ENCODE data around the gene GIT2.
"Not testable (repeated sequence)": the region's sequence is repeated elsewhere in the genome, so short reads cannot be mapped to it uniquely, and the experiment has no call there.

Gene GIT2

GRCh38 chr12:109919456-109919855, 76.7 kb downstream of the GIT2 start:
- DNase-seq (ENCODE audit: low spot score), result no peak

- no peak for DNase-seq (ENCODE audit: low spot score)
These were observed 80.1 kb downstream of the GIT2 start for GRCh38 chr12:109916045-109916444.

GRCh38 chr12:109915171-109916040, 80.8 kb downstream of the GIT2 start:
- no peak for DNase-seq (ENCODE audit: low spot score)

DNA sequence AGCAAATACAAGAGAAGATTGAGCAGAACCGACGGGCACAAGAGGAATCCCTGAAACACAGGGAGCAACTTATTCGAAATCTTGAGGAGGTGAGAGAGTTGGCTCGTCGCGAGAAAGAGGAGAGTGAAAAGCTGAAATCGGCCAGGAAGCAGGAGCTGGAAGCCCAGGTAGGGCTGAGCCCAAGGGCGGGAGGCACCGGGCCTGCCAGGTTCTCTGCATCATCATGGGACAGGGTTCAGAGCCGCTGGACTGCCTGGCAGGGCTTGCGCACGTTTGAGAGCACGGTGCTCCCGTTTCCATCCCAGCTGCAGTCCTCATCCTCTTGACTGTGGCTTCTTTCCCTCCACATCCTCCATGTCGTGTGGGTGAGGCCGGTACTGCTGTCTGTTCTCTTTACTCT, 81.7 kb downstream of the GIT2 start:
- no peak for DNase-seq (ENCODE audit: low spot score)

DNA sequence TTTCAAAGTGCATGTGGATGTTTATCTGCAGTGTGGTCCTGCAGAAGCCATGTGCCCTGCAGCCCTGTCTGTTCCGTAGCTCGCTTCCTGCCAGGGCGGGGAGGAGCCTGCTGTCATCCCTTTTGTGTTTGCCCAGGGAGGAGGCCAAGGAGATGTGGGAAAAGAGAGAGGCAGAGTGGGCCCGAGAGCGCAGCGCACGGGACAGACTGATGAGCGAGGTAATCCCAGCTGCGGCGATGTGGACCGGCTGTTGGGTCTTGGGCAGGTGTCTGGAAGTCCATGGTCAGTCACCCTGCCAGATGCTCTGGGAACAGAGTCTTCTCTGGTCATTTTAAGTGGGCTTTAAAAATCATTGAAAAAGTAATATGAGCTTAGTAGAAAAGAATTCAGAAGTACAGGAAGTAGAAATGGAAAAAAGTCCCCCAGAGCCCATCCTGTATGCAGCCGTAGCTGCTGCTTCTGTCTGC, 83.3 kb downstream of the GIT2 start:
- no peak for DNase-seq (ENCODE audit: low spot score)

- DNase-seq (ENCODE audit: low spot score), result peak; percentile 48
These were observed 85.2 kb downstream of the GIT2 start for GRCh38 chr12:109910969-109911348.

GRCh38 chr12:109910254-109910968, 85.8 kb downstream of the GIT2 start:
- no peak for DNase-seq (ENCODE audit: low spot score)

- no peak for DNase-seq (ENCODE audit: low spot score)
These were observed 90.9 kb downstream of the GIT2 start for GRCh38 chr12:109905301-109905700.

DNA sequence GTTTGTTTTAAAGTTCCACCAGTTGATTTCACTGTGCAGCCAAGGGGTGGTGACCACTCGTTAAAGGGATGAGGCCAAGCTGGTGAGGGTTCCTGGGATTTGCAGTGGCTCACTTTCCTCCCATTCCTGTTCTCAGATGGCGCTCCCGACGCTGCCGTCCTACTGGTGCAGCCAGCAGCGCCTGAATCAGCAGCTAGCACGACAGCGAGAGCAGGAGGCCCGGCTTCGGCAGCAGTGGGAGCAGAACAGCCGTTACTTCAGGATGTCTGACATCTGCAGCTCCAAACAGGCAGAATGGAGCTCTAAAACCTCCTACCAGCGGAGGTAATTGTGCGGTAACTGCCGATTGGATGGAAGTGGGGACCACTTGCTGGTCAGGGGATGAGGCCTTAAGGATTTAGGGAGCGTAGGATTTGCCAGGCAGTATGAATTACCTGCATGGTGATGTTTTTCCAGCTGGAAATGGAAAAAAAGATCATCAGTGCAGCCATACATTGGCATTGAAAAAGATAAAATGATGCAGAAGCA, 93.2 kb downstream of the GIT2 start:
- no peak for DNase-seq (ENCODE audit: low spot score)

DNA sequence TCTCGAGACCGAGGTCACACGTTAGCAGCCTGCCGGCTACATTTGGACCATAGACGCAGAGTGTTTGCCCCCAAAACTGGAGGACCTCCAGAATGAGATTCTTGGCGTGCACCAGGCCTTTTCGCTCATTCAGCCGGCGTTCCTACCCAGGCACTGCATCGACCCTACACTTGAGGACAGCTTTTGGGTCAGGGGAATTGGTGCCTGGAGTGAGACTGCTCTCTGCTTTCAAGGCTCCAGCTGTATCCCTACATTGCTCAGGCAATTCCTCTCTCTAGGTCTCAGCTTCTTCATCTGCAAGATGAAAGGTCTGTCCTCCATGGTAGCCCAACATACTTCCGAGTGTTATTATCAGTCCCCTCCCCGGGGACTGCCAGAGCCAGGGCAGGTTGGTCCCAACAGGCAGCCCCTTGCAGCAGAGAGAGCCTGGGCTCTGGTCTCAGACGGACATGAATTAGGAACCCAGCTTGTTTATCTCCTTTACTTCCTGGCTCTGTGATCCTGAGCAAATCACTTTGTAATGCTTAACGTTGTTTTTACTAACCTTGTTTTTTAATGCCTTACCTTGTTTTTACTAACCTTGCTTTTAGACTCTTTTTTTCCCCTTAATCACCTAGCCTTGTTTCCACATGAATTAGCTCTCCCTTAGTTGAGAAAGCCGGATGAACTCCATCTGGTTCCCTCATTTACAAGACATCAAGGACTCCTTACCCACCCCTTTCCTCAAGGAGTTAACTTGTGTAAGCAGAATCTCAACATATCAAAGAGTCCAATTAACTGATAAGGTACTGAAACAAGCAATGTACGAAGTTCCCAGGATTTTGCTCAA, 95.2 kb downstream of the GIT2 start:
- DNase-seq (ENCODE audit: low spot score), result peak; percentile 39

- DNase-seq (ENCODE audit: low spot score), result peak; percentile 82
These were observed 96.1 kb downstream of the GIT2 start, which contains the start of gene TCHP for GRCh38 chr12:109899783-109900751. TSS of gene TCHP (plus strand) at chr12:109900274. CDS start at chr12:109903027, 2,753 bp downstream.

DNA sequence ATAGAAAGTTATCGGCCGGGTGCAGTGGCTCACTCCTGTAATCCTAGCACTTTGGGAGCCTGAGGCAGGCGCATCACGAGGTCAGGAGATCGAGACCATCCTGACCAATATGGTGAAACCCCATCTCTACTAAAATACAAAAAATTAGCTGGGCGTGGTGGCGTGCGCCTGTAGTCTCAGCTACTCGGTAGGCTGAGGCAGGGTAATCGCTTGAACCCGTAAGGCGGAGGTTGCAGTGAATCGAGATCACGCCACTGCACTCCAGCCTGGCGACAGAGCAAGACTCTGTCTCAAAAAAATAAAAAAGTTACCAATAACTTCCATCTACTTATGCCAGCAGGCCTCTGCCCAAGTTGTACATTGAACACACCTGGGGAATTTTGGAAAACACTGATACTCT, 96.8 kb downstream of the GIT2 start:
- not testable (repeated sequence) for DNase-seq (ENCODE audit: low spot score)

GRCh38 chr12:109897029-109897428, 99.1 kb downstream of the GIT2 start:
- no peak for DNase-seq (ENCODE audit: low spot score)

DNA sequence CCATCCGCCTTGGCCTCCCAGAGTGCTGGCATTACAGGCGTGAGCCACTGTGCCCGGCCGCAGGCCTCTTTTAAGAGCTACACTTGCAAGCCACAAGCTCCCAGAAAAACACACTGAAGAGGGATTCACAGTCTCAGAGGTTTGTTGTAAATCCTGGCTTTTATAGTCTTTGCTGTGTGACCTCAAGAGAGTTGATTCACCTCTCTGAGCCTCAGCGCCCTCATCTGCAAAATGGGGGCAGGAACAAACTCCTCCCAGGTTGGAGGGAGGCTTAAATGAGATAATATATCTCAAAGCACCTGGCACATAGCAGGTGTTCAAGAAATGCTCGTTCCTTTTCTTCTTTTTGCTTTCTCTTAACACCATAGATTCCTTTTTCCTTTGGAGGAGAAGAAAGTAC, 100.0 kb downstream of the GIT2 start:
- no peak for DNase-seq (ENCODE audit: low spot score)

GRCh38 chr12:109894939-109895338, 101.2 kb downstream of the GIT2 start:
- DNase-seq (ENCODE audit: low spot score), result no peak

DNA sequence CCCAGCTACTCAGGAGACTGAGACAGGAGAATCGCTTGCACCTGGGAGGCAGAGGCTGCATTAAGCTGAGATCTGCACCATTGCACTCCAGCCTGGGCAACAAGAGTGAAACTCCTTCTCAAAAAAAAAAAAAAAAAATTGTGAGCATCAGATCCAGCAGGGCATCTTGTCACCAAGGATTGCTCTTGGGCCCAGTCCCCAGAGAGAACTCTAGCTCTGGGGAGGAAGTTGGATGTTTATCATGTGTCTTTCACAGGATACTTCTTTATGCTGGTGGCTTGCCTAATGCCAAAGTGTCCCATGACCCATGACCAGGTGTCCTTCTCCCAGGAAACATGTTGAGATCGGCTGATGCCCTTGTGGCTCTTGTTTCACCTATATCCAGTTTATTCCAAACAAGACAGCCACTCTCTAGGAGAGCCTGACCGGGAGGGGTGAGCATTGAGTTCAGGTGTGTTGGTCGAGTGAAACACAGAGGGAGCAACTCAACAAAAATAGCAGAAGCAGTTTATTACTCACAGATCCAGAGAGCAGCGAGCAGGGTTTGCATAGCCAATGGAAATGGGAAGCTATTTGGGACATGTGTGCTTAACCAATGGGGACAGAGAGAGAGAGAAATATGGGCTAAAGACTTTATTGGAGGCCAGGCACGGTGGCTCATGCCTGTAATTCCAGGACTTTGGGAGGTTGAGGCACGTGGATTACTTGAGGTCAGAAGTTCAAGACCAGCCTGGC, 102.7 kb downstream of the GIT2 start:
- peak; percentile 25 for DNase-seq (ENCODE audit: low spot score)

GRCh38 chr12:109892748-109893147, 103.4 kb downstream of the GIT2 start:
- DNase-seq (ENCODE audit: low spot score), result peak; percentile 42

DNA sequence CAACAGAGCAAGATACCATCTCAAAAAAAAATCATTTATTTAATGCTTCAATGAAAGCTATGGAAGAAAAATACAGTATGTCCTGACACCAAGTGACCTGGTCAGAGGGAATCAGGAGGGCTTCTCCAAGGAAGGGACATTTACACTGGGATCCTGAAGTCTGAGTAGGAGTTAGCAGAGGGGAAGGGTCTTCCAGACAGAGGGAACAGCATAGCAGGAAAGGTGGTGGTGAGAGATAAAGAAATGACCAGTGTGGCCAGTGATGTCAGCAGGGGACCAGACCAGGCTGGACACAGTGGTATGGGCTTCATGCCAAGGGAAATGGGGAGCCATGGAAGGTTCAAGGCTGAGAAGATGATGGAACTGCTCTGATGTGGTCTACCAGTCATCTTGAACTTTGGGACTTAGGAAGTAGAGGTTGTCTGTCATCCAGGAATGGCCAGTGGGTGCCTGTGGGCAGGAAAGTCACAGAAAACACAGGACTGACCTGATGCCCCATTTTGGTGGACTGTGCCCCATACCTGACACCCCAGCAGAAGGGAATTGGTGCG, 103.9 kb downstream of the GIT2 start:
- no peak for DNase-seq (ENCODE audit: low spot score)

DNA sequence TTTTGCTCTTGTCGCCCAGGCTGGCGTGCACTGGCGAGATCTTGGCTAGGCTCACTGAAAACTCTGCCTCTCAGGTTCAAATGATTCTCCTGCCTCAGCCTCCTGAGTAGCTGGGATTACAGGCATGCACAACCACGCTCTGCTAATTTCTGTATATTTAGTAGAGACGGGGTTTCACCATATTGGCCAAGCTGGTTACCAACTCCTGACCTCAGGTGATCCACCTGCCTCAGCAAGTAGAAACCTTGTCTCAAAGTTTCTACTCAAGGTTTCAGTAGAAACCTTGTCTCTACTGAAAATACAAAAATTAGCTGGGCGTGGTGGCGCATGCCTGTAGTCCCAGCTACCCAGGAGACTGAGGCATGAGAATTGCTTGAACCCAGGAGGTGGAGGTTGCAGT, 104.4 kb downstream of the GIT2 start:
- DNase-seq (ENCODE audit: low spot score), result not testable (repeated sequence)
